ENCODE data around the gene EXOSC5.

- TF ChIP-seq CTCF (IDR thresholded peaks at IDR 0.05 in 2 of 3, conservative IDR thresholded peaks at IDR 0.05 in 1 of 3; ENCODE audit: control insufficient read depth in 2 of 3, extremely low read depth in 1 of 3, insufficient read depth in 1 of 3, low read depth in 3 of 3, low read length in 3 of 3) (no peak), EZH2 (IDR thresholded peaks at IDR 0.05; ENCODE audit: borderline replicate concordance, control insufficient read depth, low read depth, low read length) (no peak), ZNF24 (IDR thresholded peaks at IDR 0.05) (no peak), BHLHE40 (IDR thresholded peaks at IDR 0.05; ENCODE audit: borderline replicate concordance in 1 of 2, low read depth in 2 of 2, low read length in 1 of 2) (no peak), JUNB (IDR thresholded peaks at IDR 0.05) (no peak), NFIC (IDR thresholded peaks at IDR 0.05; ENCODE audit: low read depth, low read length) (no peak), RFX5 (IDR thresholded peaks at IDR 0.05; ENCODE audit: low read depth, low read length) (no peak), PKNOX1 (IDR thresholded peaks at IDR 0.05) (no peak), CEBPB (IDR thresholded peaks at IDR 0.05; ENCODE audit: borderline replicate concordance in 1 of 2, low read depth in 2 of 2, low read length in 2 of 2) (no peak), ZNF274 (IDR thresholded peaks at IDR 0.05; ENCODE audit: insufficient read depth, insufficient read length) (no peak), RAD51 (IDR thresholded peaks at IDR 0.05) (no peak)
These were observed 33.8 kb upstream of the EXOSC5 start for GRCh38 chr19:41430922-41431321.

All from GM12878 (cell line).